ENCODE results near the gene SRD5A2. TPM values are rescaled to one million over a fixed set of nuclear protein-coding genes. Genes with fewer than 3 reads are reported as not detected.

SRD5A2 gene, protein sequence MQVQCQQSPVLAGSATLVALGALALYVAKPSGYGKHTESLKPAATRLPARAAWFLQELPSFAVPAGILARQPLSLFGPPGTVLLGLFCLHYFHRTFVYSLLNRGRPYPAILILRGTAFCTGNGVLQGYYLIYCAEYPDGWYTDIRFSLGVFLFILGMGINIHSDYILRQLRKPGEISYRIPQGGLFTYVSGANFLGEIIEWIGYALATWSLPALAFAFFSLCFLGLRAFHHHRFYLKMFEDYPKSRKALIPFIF
- 0.01 TPM in 1 of 2 replicates, not detected in the other for polyA plus RNA-seq (2011; rRNA removed)
- polyA minus RNA-seq (2011; rRNA and poly(A)+ RNA removed), result not detected in 2 replicates

DNA sequence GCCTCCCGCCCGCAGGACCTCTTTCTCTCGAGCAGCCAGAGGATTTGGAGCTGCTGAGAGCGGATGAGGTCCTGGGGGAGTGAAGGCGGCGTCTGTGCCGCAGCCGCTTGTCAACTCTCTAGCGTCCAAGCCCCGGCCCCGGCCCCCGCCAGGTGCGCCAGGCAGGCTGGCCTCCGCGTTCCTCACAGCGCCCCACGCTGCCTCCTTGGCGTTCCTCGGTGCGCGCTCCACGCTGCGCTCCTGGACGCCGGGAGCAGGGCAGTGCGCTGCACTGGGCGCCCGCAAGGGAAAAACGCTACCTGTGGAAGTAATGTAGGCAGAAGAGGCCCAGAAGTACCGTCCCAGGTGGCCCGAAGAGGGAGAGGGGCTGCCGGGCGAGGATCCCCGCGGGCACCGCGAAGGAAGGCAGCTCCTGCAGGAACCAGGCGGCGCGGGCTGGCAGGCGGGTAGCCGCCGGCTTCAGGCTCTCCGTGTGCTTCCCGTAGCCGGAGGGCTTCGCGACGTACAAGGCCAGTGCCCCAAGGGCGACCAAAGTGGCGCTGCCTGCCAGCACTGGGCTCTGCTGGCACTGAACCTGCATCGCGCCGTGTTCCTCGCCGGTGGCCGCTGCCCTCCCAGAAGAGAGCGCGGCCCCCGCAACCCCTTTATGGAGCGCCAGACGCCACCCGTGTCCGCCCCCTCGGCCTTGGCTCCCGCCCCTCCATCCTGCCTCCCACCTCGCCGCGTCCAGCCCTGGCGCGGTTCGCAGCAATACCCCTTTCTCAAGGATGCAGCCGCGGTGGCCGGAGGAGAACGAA is at the start of gene SRD5A2:
Gene SRD5A2, minus strand, starts transcription at position 618 of the 797 bp plus-strand sequence. Its CDS starts 38 bp downstream, at position 580.
- peaks cover 28% of the 10 kb centered on the region for H3K27me3 ChIP-seq (ENCODE audit: control insufficient read depth, insufficient read depth, low read length)
- no peaks in the 10 kb centered on the region for H3K36me3 ChIP-seq (ENCODE audit: control insufficient read depth, insufficient read depth, low read length)
- ChIA-PET CTCF (interaction anchor here (1.0 kb wide), 1 partner anchor 9 kb away, joined by 3 read pairs; no protein-coding TSS in a partner anchor), POLR2A (no interaction called here)
- TF ChIP-seq CTCF (IDR thresholded peaks at IDR 0.05; ENCODE audit: insufficient read depth, low read depth, low read length), result no peak
- H3K4me3 ChIP-seq (ENCODE audit: low read depth, low read length), result no peak within 1 kb of the TSS
- DNase-seq (ENCODE audit: low read depth), result no peak

- no peak overlapping the region for H3K4me3 ChIP-seq (ENCODE audit: low read depth, low read length)
- ChIA-PET CTCF (no interaction called here), POLR2A (no interaction called here)
- no peak for DNase-seq (ENCODE audit: low read depth)
- H3K36me3 ChIP-seq (ENCODE audit: control insufficient read depth, insufficient read depth, low read length), result no peaks in the 10 kb centered on the region
- no peaks in the 10 kb centered on the region for H3K27me3 ChIP-seq (ENCODE audit: control insufficient read depth, insufficient read depth, low read length)
- no peak for TF ChIP-seq CTCF (IDR thresholded peaks at IDR 0.05; ENCODE audit: insufficient read depth, low read depth, low read length)
Measured at GRCh38 chr2:31606509-31606908, 25.8 kb upstream of the SRD5A2 start.

DNA sequence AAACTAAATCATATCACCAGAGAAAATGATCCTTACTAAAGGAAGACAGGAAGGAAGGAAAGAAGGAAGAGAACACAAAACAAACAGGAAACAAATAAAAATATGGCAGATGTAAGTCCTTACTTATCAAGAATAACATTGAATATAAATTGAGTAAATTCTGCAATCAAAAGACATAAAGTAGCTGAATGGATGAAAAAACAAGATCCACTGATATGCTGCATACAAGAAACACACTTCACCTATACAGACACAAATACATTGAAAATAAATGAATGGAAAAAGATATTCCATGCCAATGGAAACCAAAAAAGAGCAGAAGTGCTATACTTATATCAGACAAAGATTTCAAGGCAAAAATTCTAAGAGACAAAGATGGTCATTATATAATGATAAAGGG is 18.0 kb upstream of the SRD5A2 start:
- Histone ChIP-seq H3K27me3 (ENCODE audit: control insufficient read depth, insufficient read depth, low read length) (no peaks in the 10 kb centered on the region), H3K4me3 (ENCODE audit: low read depth, low read length) (no peak overlapping the region), H3K36me3 (ENCODE audit: control insufficient read depth, insufficient read depth, low read length) (no peaks in the 10 kb centered on the region)
- CTCF ChIA-PET, result no interaction called here
- POLR2A ChIA-PET, result no interaction called here
- DNase-seq (ENCODE audit: low read depth), result no peak
- TF ChIP-seq CTCF (IDR thresholded peaks at IDR 0.05; ENCODE audit: insufficient read depth, low read depth, low read length), result no peak

DNA sequence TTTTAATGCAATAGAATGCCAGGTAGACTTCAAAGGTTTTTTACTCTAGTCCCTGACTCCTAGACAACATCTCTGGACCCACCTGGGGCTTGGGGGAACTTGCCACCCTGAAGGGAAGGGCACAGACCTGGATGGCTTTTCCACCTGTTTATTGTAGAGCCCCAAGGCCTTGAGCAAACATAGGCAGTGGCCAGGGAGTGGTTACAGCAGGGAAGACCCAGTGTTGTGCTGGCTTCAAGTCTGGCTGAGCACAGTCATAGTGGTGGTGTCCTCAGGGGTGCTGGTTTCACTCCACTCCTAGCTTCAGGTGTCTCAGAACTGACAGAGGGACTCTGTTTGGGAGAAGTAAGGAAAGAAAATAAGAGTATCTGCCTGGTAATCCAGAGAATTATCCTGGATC is 5.5 kb upstream of the SRD5A2 start:
- H3K4me3 ChIP-seq (ENCODE audit: low read depth, low read length), result no peak overlapping the region
- no peaks in the 10 kb centered on the region for H3K36me3 ChIP-seq (ENCODE audit: control insufficient read depth, insufficient read depth, low read length)
- POLR2A ChIA-PET, result no interaction called here
- H3K27me3 ChIP-seq (ENCODE audit: control insufficient read depth, insufficient read depth, low read length), result peaks cover 8% of the 10 kb centered on the region
- no peak for DNase-seq (ENCODE audit: low read depth)
- CTCF ChIA-PET, result no interaction called here
- no peak for TF ChIP-seq CTCF (IDR thresholded peaks at IDR 0.05; ENCODE audit: insufficient read depth, low read depth, low read length)

DNA sequence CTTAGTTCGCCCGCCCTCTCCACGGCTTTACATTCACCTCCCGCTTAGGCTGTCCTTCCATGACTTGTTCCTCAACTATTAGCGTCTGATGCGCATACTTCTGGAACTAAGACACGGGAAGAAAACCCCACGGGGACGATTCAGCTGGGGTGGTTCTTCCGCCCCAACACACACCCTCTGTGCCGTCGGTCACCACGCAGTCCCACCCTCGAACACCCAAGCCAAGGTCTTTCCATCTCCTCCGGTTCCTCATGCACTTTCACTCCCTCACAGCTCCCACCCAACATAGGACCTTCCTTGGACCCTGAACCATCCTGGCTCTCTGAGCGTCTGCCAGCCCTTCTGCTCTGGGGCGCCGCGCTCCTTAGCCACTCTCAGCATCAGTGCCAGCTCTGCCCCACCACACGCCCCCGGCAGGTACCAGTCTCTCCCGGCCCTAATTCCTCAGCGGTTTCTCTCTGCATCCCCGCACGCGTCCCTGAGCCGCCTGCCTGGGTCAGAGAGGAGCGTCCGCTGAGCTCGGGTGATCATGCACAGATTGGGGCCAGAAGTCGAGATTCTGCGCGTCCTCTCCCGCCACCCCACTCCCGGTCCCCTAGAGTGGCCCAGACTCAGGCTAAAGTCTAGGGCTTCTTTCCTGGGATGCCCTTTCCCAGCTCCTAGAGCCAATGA is 522 bp upstream of the SRD5A2 start:
- ChIA-PET CTCF (no interaction called here), POLR2A (no interaction called here)
- H3K27me3 ChIP-seq (ENCODE audit: control insufficient read depth, insufficient read depth, low read length), result peaks cover 28% of the 10 kb centered on the region
- no peaks in the 10 kb centered on the region for H3K36me3 ChIP-seq (ENCODE audit: control insufficient read depth, insufficient read depth, low read length)
- no peak for TF ChIP-seq CTCF (IDR thresholded peaks at IDR 0.05; ENCODE audit: insufficient read depth, low read depth, low read length)
- no peak overlapping the region for H3K4me3 ChIP-seq (ENCODE audit: low read depth, low read length)
- no peak for DNase-seq (ENCODE audit: low read depth)
